Measurements from ENCODE around the gene MEIS1. TPM values are rescaled to one million over a fixed set of nuclear protein-coding genes. Genes with fewer than 3 reads are reported as not detected.

MEIS1 gene
- total RNA-seq, 4 donors from 2014 or later: 114 to 305 (median 181) TPM

GRCh38 chr2:66462501-66462825, 27.5 kb downstream of the MEIS1 start:
- Histone ChIP-seq H3K4me3 (no peak overlapping the region), H3K36me3 (peaks cover 7 to 85% of the 10 kb centered on the region in 2 donors), H3K27me3 (no peaks in the 10 kb centered on the region), H3K27ac (peak overlapping the region in 1 of 4 donors; percentile 57), H3K4me1 (peaks cover 55 to 100% (median 67%) of the 10 kb centered on the region in 3 donors), H3K9me3 (no peaks in the 10 kb centered on the region)
- no peak for TF ChIP-seq POLR2AphosphoS5 (IDR thresholded peaks at IDR 0.05)
- no peak for TF ChIP-seq POLR2A (IDR thresholded peaks at IDR 0.05)
- no peak for TF ChIP-seq CTCF (IDR thresholded peaks at IDR 0.05)
- TF ChIP-seq EP300 (IDR thresholded peaks at IDR 0.05): no peak
- WGBS, 2 donors (ENCODE audit: low coverage in 1 of 2): 14 to 23% methylated on average over 5 of the region's 5 CpGs
- ATAC-seq: no peak

GRCh38 chr2:66463206-66463755, 28.4 kb downstream of the MEIS1 start:
- WGBS, 2 donors (ENCODE audit: low coverage in 1 of 2): 29 to 32% methylated on average over 3 of the region's 3 CpGs
- H3K27ac ChIP-seq: peak overlapping the region in 3 of 4 donors; percentile 12 to 57 (median 32)
- no peak overlapping the region for H3K4me3 ChIP-seq
- peaks cover 7 to 86% of the 10 kb centered on the region in 2 donors for H3K36me3 ChIP-seq
- TF ChIP-seq POLR2AphosphoS5 (IDR thresholded peaks at IDR 0.05) (no peak), EP300 (IDR thresholded peaks at IDR 0.05) (no peak), CTCF (IDR thresholded peaks at IDR 0.05) (no peak), POLR2A (IDR thresholded peaks at IDR 0.05) (no peak)
- H3K27me3 ChIP-seq: no peaks in the 10 kb centered on the region
- H3K4me1 ChIP-seq: peaks cover 60 to 100% (median 63%) of the 10 kb centered on the region in 3 donors
- H3K9me3 ChIP-seq: no peaks in the 10 kb centered on the region
- ATAC-seq: no peak

- no peaks in the 10 kb centered on the region for H3K27me3 ChIP-seq
- peaks cover 7 to 75% of the 10 kb centered on the region in 2 donors for H3K36me3 ChIP-seq
- 37 to 42% methylated on average over 4 of the region's 4 CpGs for WGBS, 2 donors (ENCODE audit: low coverage in 1 of 2)
- peak overlapping the region in 2 of 4 donors; percentile 9 to 57 for H3K27ac ChIP-seq
- H3K4me3 ChIP-seq: no peak overlapping the region
- TF ChIP-seq POLR2AphosphoS5 (IDR thresholded peaks at IDR 0.05) (no peak), CTCF (IDR thresholded peaks at IDR 0.05) (no peak), POLR2A (IDR thresholded peaks at IDR 0.05) (no peak), EP300 (IDR thresholded peaks at IDR 0.05) (no peak)
- H3K9me3 ChIP-seq: no peaks in the 10 kb centered on the region
- no peak for ATAC-seq
- H3K4me1 ChIP-seq: peaks cover 54 to 100% (median 59%) of the 10 kb centered on the region in 3 donors
Observed at GRCh38 chr2:66464930-66465637, 30.2 kb downstream of the MEIS1 start.

GRCh38 chr2:66466433-66466832, 31.5 kb downstream of the MEIS1 start:
- peaks cover 54 to 100% (median 58%) of the 10 kb centered on the region in 3 donors for H3K4me1 ChIP-seq
- TF ChIP-seq EP300 (IDR thresholded peaks at IDR 0.05) (no peak), POLR2A (IDR thresholded peaks at IDR 0.05) (no peak), POLR2AphosphoS5 (IDR thresholded peaks at IDR 0.05) (peak; percentile 29), CTCF (IDR thresholded peaks at IDR 0.05) (no peak)
- WGBS, 2 donors (ENCODE audit: low coverage in 1 of 2): 6 to 31% methylated on average over 2 of the region's 2 CpGs
- H3K4me3 ChIP-seq: no peak overlapping the region
- H3K27me3 ChIP-seq: no peaks in the 10 kb centered on the region
- peak overlapping the region in 1 of 4 donors; percentile 53 for H3K27ac ChIP-seq
- H3K9me3 ChIP-seq: no peaks in the 10 kb centered on the region
- peaks cover 7 to 69% of the 10 kb centered on the region in 2 donors for H3K36me3 ChIP-seq
- ATAC-seq: no peak

GRCh38 chr2:66467718-66468117, 32.8 kb downstream of the MEIS1 start:
- no peak overlapping the region for H3K4me3 ChIP-seq
- no peaks in the 10 kb centered on the region for H3K27me3 ChIP-seq
- peak overlapping the region in 3 of 4 donors; percentile 8 to 53 (median 48) for H3K27ac ChIP-seq
- H3K9me3 ChIP-seq: no peaks in the 10 kb centered on the region
- peaks cover 7 to 67% of the 10 kb centered on the region in 2 donors for H3K36me3 ChIP-seq
- ATAC-seq: no peak
- peaks cover 46 to 100% (median 52%) of the 10 kb centered on the region in 3 donors for H3K4me1 ChIP-seq
- no peak for TF ChIP-seq EP300 (IDR thresholded peaks at IDR 0.05)
- TF ChIP-seq POLR2AphosphoS5 (IDR thresholded peaks at IDR 0.05): no peak
- TF ChIP-seq CTCF (IDR thresholded peaks at IDR 0.05): no peak
- no peak for TF ChIP-seq POLR2A (IDR thresholded peaks at IDR 0.05)

Data from gastroesophageal sphincter (tissue), 4 donors.